H9 (cell line): Measurements from ENCODE around the gene KRTAP20-4. TPM values are rescaled to one million over a fixed set of nuclear protein-coding genes. Genes with fewer than 3 reads are reported as not detected.

Experiments used
- DNase-seq: peaks from one replicate; pipeline ENCODE4 v3.0.0-alpha.2; 2017
- H2AFZ ChIP-seq: one replicate; pipeline ENCODE4 v1.6.1; 2013; ENCODE audit warnings: mild to moderate bottlenecking, low read length, control low read depth, moderate library complexity
- H2AK5ac ChIP-seq: 2 replicates; pipeline ENCODE4 v1.6.1; 2013; ENCODE audit warnings: low read length, control low read depth, mixed read lengths; ENCODE audit not compliant: insufficient read length
- H2BK120ac ChIP-seq: one replicate; pipeline ENCODE4 v1.6.1; 2013; ENCODE audit warnings: low read depth, mild to moderate bottlenecking, low read length, control low read depth, inconsistent platforms; ENCODE audit not compliant: poor library complexity, severe bottlenecking
- H2BK12ac ChIP-seq: 2 replicates; pipeline ENCODE4 v1.6.1; 2013; ENCODE audit warnings: low read length, control low read depth, mixed read lengths, low read depth; ENCODE audit not compliant: insufficient read length
- H2BK15ac ChIP-seq: 2 replicates; pipeline ENCODE4 v1.6.1; 2013; ENCODE audit warnings: low read depth, low read length, control low read depth
- H2BK20ac ChIP-seq: one replicate; pipeline ENCODE4 v1.6.1; 2013; ENCODE audit warnings: low read depth, mild to moderate bottlenecking, low read length, control low read depth, inconsistent platforms; ENCODE audit not compliant: poor library complexity, severe bottlenecking
- H2BK5ac ChIP-seq: 2 replicates; pipeline ENCODE4 v1.6.1; 2013; ENCODE audit warnings: low read length, control low read depth, mixed read lengths; ENCODE audit not compliant: insufficient read length
- H3K14ac ChIP-seq: 2 replicates; pipeline ENCODE4 v1.6.1; 2013; ENCODE audit warnings: low read length, control low read depth; ENCODE audit not compliant: insufficient read depth
- H3K18ac ChIP-seq: 2 replicates; pipeline ENCODE4 v1.6.1; 2013; ENCODE audit warnings: low read depth, mild to moderate bottlenecking, mixed read lengths, low read length, control low read depth; ENCODE audit not compliant: insufficient read length
- H3K23ac ChIP-seq: 2 replicates; pipeline ENCODE4 v1.6.1; 2013; ENCODE audit warnings: low read length, control low read depth, mixed read lengths, low read depth; ENCODE audit not compliant: insufficient read length
- H3K23me2 ChIP-seq: 2 replicates; pipeline ENCODE4 v1.6.1; 2013; ENCODE audit warnings: low read depth, mild to moderate bottlenecking, mixed read lengths, low read length, control low read depth; ENCODE audit not compliant: insufficient read length, poor library complexity, severe bottlenecking
- H3K27ac ChIP-seq: 2 replicates; pipeline ENCODE4 v1.5.1; 2013; ENCODE audit warnings: low read length, control low read depth, mixed read lengths, low read depth; ENCODE audit not compliant: insufficient read length
- H3K27me3 ChIP-seq: 2 replicates; pipeline ENCODE4 v1.6.1; 2013; ENCODE audit warnings: low read length, control low read depth, inconsistent platforms; ENCODE audit not compliant: insufficient read depth
- H3K4ac ChIP-seq: 2 replicates; pipeline ENCODE4 v1.6.1; 2013; ENCODE audit warnings: low read depth, mild to moderate bottlenecking, control low read depth, inconsistent platforms, low read length, moderate library complexity
- H3K4me1 ChIP-seq: 2 replicates; pipeline ENCODE4 v1.6.1; 2013; ENCODE audit warnings: low read length, control low read depth, inconsistent platforms; ENCODE audit not compliant: insufficient read depth
- H3K4me2 ChIP-seq: 2 replicates; pipeline ENCODE4 v1.6.1; 2013; ENCODE audit warnings: low read length, control low read depth, mixed read lengths; ENCODE audit not compliant: insufficient read length, insufficient read depth
- H3K56ac ChIP-seq: 2 replicates; pipeline ENCODE4 v1.6.1; 2013; ENCODE audit warnings: low read depth, mild to moderate bottlenecking, mixed read lengths, low read length, control low read depth; ENCODE audit not compliant: insufficient read length
- H3K79me1 ChIP-seq: 2 replicates; pipeline ENCODE4 v1.6.1; 2013; ENCODE audit warnings: low read depth, mild to moderate bottlenecking, moderate library complexity, low read length, control low read depth, inconsistent platforms; ENCODE audit not compliant: insufficient read depth, poor library complexity, severe bottlenecking
- H3K79me2 ChIP-seq: 2 replicates; pipeline ENCODE4 v1.6.1; 2013; ENCODE audit warnings: low read length, control low read depth, inconsistent platforms; ENCODE audit not compliant: insufficient read depth
- H3K9ac ChIP-seq: 2 replicates; pipeline ENCODE4 v1.6.1; 2013; ENCODE audit warnings: low read length, control low read depth, mixed read lengths; ENCODE audit not compliant: insufficient read length; ENCODE audit errors: extremely low read depth
- H3K9me3 ChIP-seq: one replicate; pipeline ENCODE4 v1.6.1; 2013; ENCODE audit warnings: low read depth, low read length, inconsistent platforms; ENCODE audit not compliant: control insufficient read depth
- H3T11ph ChIP-seq: one replicate; pipeline ENCODE4 v1.6.1; 2013; ENCODE audit warnings: mild to moderate bottlenecking, low read length, control low read depth, inconsistent platforms
- H4K20me1 ChIP-seq: one replicate; pipeline ENCODE4 v1.6.1; 2013; ENCODE audit not compliant: control insufficient read depth, insufficient read length, insufficient read depth
- H4K5ac ChIP-seq: 2 replicates; pipeline ENCODE4 v1.6.1; 2013; ENCODE audit warnings: low read depth, mild to moderate bottlenecking, mixed read lengths, low read length, control low read depth; ENCODE audit not compliant: insufficient read length
- H4K8ac ChIP-seq: replicated peaks from 2 replicates; pipeline ENCODE4 v1.6.1; 2013; ENCODE audit warnings: low read length, control low read depth, mixed read lengths, low read depth; ENCODE audit not compliant: insufficient read length
- H4K91ac ChIP-seq: 2 replicates; pipeline ENCODE4 v1.6.1; 2013; ENCODE audit warnings: low read depth, mild to moderate bottlenecking, moderate library complexity, mixed read lengths, low read length, control low read depth; ENCODE audit not compliant: insufficient read length
- H3K27ac Mint-ChIP-seq, 3 experiments: 2 replicates in 2 of 3; 3 replicates in 1 of 3; pipeline ENCODE4 v1.8.0; 2020 to 2021; ENCODE audit warnings: mixed read lengths in 3 of 3, mild to moderate bottlenecking in 1 of 3, moderate library complexity in 1 of 3
- H3K27me3 Mint-ChIP-seq: 2 replicates; pipeline ENCODE4 v1.8.0; 2021; ENCODE audit warnings: low read depth, mild to moderate bottlenecking, moderate library complexity, mixed read lengths
- H3K36me3 Mint-ChIP-seq, 3 experiments: 2 replicates in 2 of 3; 3 replicates in 1 of 3; pipeline ENCODE4 v1.8.0; 2020 to 2021; ENCODE audit warnings: low read depth in 3 of 3, mixed read lengths in 3 of 3; ENCODE audit not compliant: insufficient read depth in 1 of 3
- H3K4me1 Mint-ChIP-seq, 2 experiments: 2 replicates each; pipeline ENCODE4 v1.8.0; 2020; ENCODE audit warnings: mixed read lengths in 2 of 2
- H3K4me3 Mint-ChIP-seq, 2 experiments: 2 replicates in 1 of 2; 3 replicates in 1 of 2; pipeline ENCODE4 v1.8.0; 2020 to 2021; ENCODE audit warnings: mild to moderate bottlenecking in 2 of 2, mixed read lengths in 2 of 2, moderate library complexity in 1 of 2
- H3K9me3 Mint-ChIP-seq, 2 experiments: 2 replicates in 1 of 2; 3 replicates in 1 of 2; pipeline ENCODE4 v1.8.0; 2020; ENCODE audit warnings: mild to moderate bottlenecking in 2 of 2, mixed read lengths in 2 of 2, moderate library complexity in 1 of 2
- CTCF ChIP-seq: fragments of 200-600 bp; sonication (generic); conservative IDR thresholded peaks from 3 replicates; pipeline ENCODE4 v1.8.0; 2021; ENCODE audit warnings: antibody characterized with exemption, mild to moderate bottlenecking
- total RNA-seq: library from RNA; stranded (reverse); gene quantifications from 2 replicates; pipeline ENCODE4 v1.2.1, GENCODE V29; 2021

Gene KRTAP20-4
- total RNA-seq, 1 experiment from 2014 or later: not detected

- no peak for DNase-seq
- Histone ChIP-seq H2AFZ (no peak overlapping the region), H4K8ac (no peak overlapping the region), H2BK20ac (no peak overlapping the region), H3K18ac (no peak overlapping the region), H3K9ac (no peak overlapping the region), H4K5ac (no peak overlapping the region), H3K27ac (no peak overlapping the region), H2BK5ac (no peak overlapping the region), H3K4me1 (no peaks in the 10 kb centered on the region), H3K27me3 (no peaks in the 10 kb centered on the region), H4K91ac (no peak overlapping the region), H3K79me2 (no peaks in the 10 kb centered on the region), H3K14ac (no peak overlapping the region), H3K4ac (no peak overlapping the region), H3K79me1 (no peaks in the 10 kb centered on the region), H3K23me2 (no peaks in the 10 kb centered on the region), H2BK15ac (no peak overlapping the region), H3K56ac (no peak overlapping the region), H3K23ac (no peak overlapping the region), H2BK12ac (no peak overlapping the region), H2BK120ac (no peak overlapping the region), H3T11ph (no peak overlapping the region), H4K20me1 (no peaks in the 10 kb centered on the region), H3K4me2 (no peak overlapping the region), H2AK5ac (no peak overlapping the region), H3K9me3 (no peaks in the 10 kb centered on the region)
- peaks cover 0 to 24% (median 0%) of the 10 kb centered on the region in 3 experiments; a peak in 3 of 7 replicates for H3K36me3 Mint-ChIP-seq
- H3K4me3 Mint-ChIP-seq: no peak overlapping the region
- H3K9me3 Mint-ChIP-seq: peaks cover 0 to 38% of the 10 kb centered on the region in 2 experiments; a peak in 2 of 5 replicates
- no peaks in the 10 kb centered on the region; the same call in 1 of the 2 replicates for H3K27me3 Mint-ChIP-seq
- no peak for TF ChIP-seq CTCF
- H3K27ac Mint-ChIP-seq: no peak overlapping the region
- H3K4me1 Mint-ChIP-seq: no peaks in the 10 kb centered on the region
Observed at GRCh38 chr21:30652891-30653290, 32.5 kb downstream of the KRTAP20-4 start.
